ENCODE results near the gene ZNF419.
"Not testable (repeated sequence)": the region's sequence is repeated elsewhere in the genome, so short reads cannot be mapped to it uniquely, and the experiment has no call there.

DNA sequence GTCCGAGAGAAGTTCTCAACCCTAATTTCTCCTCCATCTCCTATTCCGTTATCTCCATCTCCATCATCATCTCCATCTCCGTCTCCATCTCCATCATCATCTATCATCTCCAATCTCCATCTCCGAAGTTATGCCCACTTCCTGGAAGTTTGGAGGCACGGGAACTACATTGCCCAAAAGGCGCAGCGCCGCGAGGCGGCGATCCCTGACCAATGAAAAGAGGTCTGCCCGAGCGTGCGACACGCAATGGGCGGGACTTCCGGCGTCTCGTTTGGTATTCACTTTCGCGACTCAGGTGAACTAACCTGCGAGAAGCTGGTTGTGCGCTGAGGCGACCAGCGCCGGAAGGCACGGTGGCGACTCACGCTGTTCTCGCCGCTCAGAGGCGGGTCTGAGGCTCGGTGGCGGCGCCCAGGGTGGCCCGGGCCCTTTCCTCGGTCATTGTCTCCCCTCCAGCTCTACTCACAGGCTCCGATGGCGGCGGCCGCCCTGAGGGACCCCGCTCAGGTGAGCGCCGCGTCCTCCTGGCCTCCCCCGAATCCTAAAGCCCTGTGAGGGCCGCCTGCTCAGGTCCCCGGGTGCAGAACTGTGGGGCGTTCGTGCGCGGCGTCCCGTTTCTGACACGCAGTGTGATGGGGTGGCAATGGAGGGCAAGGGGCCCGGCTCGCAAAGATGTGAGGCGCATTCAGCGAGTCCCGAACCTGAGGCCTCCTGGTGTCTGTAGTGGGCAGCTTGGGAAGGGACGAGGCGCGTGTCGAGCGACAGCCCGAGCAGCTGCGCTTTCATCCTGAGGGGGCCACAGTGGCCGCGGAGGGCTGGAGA is at the start of gene ZNF419:
- TF ChIP-seq, protein P1, sequence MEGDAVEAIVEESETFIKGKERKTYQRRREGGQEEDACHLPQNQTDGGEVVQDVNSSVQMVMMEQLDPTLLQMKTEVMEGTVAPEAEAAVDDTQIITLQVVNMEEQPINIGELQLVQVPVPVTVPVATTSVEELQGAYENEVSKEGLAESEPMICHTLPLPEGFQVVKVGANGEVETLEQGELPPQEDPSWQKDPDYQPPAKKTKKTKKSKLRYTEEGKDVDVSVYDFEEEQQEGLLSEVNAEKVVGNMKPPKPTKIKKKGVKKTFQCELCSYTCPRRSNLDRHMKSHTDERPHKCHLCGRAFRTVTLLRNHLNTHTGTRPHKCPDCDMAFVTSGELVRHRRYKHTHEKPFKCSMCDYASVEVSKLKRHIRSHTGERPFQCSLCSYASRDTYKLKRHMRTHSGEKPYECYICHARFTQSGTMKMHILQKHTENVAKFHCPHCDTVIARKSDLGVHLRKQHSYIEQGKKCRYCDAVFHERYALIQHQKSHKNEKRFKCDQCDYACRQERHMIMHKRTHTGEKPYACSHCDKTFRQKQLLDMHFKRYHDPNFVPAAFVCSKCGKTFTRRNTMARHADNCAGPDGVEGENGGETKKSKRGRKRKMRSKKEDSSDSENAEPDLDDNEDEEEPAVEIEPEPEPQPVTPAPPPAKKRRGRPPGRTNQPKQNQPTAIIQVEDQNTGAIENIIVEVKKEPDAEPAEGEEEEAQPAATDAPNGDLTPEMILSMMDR (optimal IDR thresholded peaks at IDR 0.05 in 1 of 3, IDR thresholded peaks at IDR 0.05 in 1 of 3, conservative IDR thresholded peaks at IDR 0.05 in 1 of 3; ENCODE audit: extremely low read depth in 1 of 3, insufficient read depth in 2 of 3, low read length in 3 of 3): not testable (repeated sequence)
- not testable (repeated sequence) for TF ChIP-seq EZH2 (IDR thresholded peaks at IDR 0.05; ENCODE audit: low read length)

Measured in keratinocyte (primary cell).